ENCODE measurements around the gene AKT2. TPM values are rescaled to one million over a fixed set of nuclear protein-coding genes. Genes with fewer than 3 reads are reported as not detected.

Gene AKT2
- total RNA-seq, 1 donor from 2014 or later, result 127 TPM

DNA sequence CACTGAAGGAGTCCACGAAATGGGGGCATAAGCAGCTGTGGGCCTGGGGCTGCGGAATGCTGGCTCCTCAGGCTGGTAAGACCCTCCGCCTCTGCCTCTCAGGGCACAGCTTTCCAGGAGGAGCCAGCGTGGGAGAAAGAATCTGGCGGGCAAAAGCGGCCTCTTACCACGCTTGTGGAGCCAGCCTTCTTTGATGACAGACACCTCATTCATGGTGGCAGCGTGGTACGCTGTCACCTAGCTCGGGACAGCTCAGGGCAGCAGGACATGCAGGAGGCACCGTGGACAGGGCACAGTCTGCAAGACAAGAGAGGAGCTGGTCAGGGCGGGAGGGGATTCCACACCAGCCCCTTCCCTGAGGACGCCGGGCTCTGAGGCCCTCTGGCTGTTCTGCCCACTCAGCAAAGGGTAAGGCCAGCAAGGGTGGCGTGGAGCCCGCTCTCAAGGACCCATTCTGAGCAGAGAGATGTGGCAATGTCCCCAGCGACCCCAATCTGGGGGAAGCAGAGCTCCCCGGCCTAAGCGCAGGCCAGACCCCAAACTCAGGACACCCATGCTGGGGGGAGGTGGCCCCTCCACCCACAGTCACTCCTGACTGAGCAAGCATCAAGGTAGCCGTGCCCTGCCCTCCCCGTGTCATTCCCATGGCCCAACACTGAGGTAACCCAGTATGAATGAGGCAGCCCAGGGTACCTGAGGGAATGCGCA, 19.9 kb downstream of the AKT2 start:
- no peaks in the 10 kb centered on the region for H3K27me3 ChIP-seq (ENCODE audit: insufficient read depth, low read length)
- H3K36me3 ChIP-seq (ENCODE audit: insufficient read depth, low read length), result peaks cover 3% of the 10 kb centered on the region
- no peak overlapping the region for H3K4me2 ChIP-seq (ENCODE audit: low read length)
- Mint-ChIP-seq H3K4me3 (ENCODE audit: unreplicated experiment) (no peak overlapping the region), H3K36me3 (ENCODE audit: low read depth, unreplicated experiment) (peaks cover 30% of the 10 kb centered on the region), H3K27me3 (ENCODE audit: low read depth, unreplicated experiment) (no peaks in the 10 kb centered on the region), H3K27ac (ENCODE audit: unreplicated experiment) (no peak overlapping the region), H3K9me3 (ENCODE audit: unreplicated experiment) (peaks cover 3% of the 10 kb centered on the region), H3K4me1 (ENCODE audit: low read depth, unreplicated experiment) (peaks cover 4% of the 10 kb centered on the region)
- H3K9me3 ChIP-seq (ENCODE audit: insufficient read depth, low read depth, low read length), result no peaks in the 10 kb centered on the region
- H2AFZ ChIP-seq (ENCODE audit: low read depth, low read length), result no peak overlapping the region
- H3K9ac ChIP-seq (ENCODE audit: low read length), result no peak overlapping the region
- no peak for DNase-seq (ENCODE audit: low read depth)
- H3K79me2 ChIP-seq (ENCODE audit: insufficient read depth, low read length), result peaks cover 72% of the 10 kb centered on the region
- peaks cover 90% of the 10 kb centered on the region for H4K20me1 ChIP-seq (ENCODE audit: insufficient read depth, low read length)
- no peak for FAIRE-seq
- H3K4me1 ChIP-seq (ENCODE audit: insufficient read depth, low read length), result no peaks in the 10 kb centered on the region
- TF ChIP-seq EZH2 (IDR thresholded peaks at IDR 0.05; ENCODE audit: insufficient read depth, low read length), result no peak
- TF ChIP-seq, protein P1, sequence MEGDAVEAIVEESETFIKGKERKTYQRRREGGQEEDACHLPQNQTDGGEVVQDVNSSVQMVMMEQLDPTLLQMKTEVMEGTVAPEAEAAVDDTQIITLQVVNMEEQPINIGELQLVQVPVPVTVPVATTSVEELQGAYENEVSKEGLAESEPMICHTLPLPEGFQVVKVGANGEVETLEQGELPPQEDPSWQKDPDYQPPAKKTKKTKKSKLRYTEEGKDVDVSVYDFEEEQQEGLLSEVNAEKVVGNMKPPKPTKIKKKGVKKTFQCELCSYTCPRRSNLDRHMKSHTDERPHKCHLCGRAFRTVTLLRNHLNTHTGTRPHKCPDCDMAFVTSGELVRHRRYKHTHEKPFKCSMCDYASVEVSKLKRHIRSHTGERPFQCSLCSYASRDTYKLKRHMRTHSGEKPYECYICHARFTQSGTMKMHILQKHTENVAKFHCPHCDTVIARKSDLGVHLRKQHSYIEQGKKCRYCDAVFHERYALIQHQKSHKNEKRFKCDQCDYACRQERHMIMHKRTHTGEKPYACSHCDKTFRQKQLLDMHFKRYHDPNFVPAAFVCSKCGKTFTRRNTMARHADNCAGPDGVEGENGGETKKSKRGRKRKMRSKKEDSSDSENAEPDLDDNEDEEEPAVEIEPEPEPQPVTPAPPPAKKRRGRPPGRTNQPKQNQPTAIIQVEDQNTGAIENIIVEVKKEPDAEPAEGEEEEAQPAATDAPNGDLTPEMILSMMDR (IDR thresholded peaks at IDR 0.05; ENCODE audit: insufficient read depth, low read depth, low read length), result no peak
- H3K27ac ChIP-seq (ENCODE audit: low read depth, low read length), result no peak overlapping the region
- H3K4me3 ChIP-seq (ENCODE audit: insufficient read depth, low read depth, low read length), result no peak overlapping the region

DNA sequence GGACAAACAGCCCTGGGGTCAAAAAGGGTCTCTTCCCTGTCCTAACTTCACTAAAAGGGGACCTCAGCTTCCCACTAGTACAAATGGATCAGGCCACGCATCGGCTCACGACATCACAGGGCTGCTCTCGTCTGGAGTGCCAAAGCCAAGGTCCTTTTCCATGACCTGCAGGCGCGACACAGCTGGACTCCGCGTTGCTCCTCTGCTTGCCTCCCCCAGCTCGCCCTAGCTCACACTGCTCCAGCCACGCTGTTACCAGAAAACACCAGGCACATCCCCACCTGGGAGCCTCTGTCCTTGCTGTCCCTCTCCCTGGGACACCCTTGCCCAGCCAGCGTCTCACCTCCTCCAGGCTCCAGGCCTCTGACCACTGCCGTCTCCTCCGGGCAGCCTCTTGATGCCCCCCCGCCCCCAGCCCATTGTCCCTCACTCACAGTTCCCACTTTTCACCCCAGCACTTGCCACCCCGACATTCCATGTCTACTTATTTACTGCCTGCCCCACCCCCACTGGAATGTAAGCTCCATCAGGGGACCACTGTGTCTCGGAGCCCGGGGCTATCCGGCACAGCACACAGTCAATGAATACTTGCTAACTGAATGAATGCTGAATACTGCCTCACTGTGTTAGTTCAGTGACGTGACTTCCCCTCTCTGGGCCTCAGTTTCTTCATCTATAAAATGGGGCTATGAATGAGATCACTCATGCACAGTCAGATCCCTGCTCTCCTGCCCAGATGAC, 20.7 kb downstream of the AKT2 start:
- no peak overlapping the region for H3K4me3 ChIP-seq (ENCODE audit: insufficient read depth, low read depth, low read length)
- no peak for FAIRE-seq
- no peak overlapping the region for H3K27ac ChIP-seq (ENCODE audit: low read depth, low read length)
- no peaks in the 10 kb centered on the region for H3K27me3 Mint-ChIP-seq (ENCODE audit: low read depth, unreplicated experiment)
- no peak overlapping the region for H3K27ac Mint-ChIP-seq (ENCODE audit: unreplicated experiment)
- no peaks in the 10 kb centered on the region for H3K27me3 ChIP-seq (ENCODE audit: insufficient read depth, low read length)
- peaks cover 68% of the 10 kb centered on the region for H3K79me2 ChIP-seq (ENCODE audit: insufficient read depth, low read length)
- no peak overlapping the region for H3K4me2 ChIP-seq (ENCODE audit: low read length)
- H3K9ac ChIP-seq (ENCODE audit: low read length), result no peak overlapping the region
- no peaks in the 10 kb centered on the region for H3K9me3 ChIP-seq (ENCODE audit: insufficient read depth, low read depth, low read length)
- DNase-seq (ENCODE audit: low read depth), result no peak
- no peak overlapping the region for H3K4me3 Mint-ChIP-seq (ENCODE audit: unreplicated experiment)
- no peaks in the 10 kb centered on the region for H3K4me1 ChIP-seq (ENCODE audit: insufficient read depth, low read length)
- peaks cover 89% of the 10 kb centered on the region for H4K20me1 ChIP-seq (ENCODE audit: insufficient read depth, low read length)
- peaks cover 2% of the 10 kb centered on the region for H3K4me1 Mint-ChIP-seq (ENCODE audit: low read depth, unreplicated experiment)
- peaks cover 30% of the 10 kb centered on the region for H3K36me3 Mint-ChIP-seq (ENCODE audit: low read depth, unreplicated experiment)
- peaks cover 3% of the 10 kb centered on the region for H3K9me3 Mint-ChIP-seq (ENCODE audit: unreplicated experiment)
- peaks cover 3% of the 10 kb centered on the region for H3K36me3 ChIP-seq (ENCODE audit: insufficient read depth, low read length)
- TF ChIP-seq, protein P1 (IDR thresholded peaks at IDR 0.05; ENCODE audit: insufficient read depth, low read depth, low read length), result no peak
- no peak for TF ChIP-seq EZH2 (IDR thresholded peaks at IDR 0.05; ENCODE audit: insufficient read depth, low read length)
- H2AFZ ChIP-seq (ENCODE audit: low read depth, low read length), result no peak overlapping the region
